Suppressor macrophage treated with lipopolysaccharide for 1 hour (primary cell): ENCODE results near the gene FAM240A.

Experiments
- DNase-seq, 3 donors: peaks; one replicate each; pipeline ENCODE4 v3.0.0-alpha.2; 2020 to 2022

Gene FAM240A

GRCh38 chr3:46628901-46629369 lies 16.6 kb downstream of the FAM240A start:
- no peak for DNase-seq

GRCh38 chr3:46629551-46630517 lies 17.5 kb downstream of the FAM240A start:
- DNase-seq = peak; percentile 70 to 89 (median 78)

GRCh38 chr3:46632792-46633191 lies 20.5 kb downstream of the FAM240A start:
- peak; percentile 36 to 57 (median 46) for DNase-seq

GRCh38 chr3:46634856-46635255 lies 22.5 kb downstream of the FAM240A start:
- DNase-seq = no peak

GRCh38 chr3:46639221-46639620 lies 26.9 kb downstream of the FAM240A start:
- DNase-seq = no peak

GRCh38 chr3:46640927-46641326 lies 28.6 kb downstream of the FAM240A start:
- no peak for DNase-seq

- DNase-seq = no peak
These were observed 30.6 kb downstream of the FAM240A start for GRCh38 chr3:46642971-46643370.

GRCh38 chr3:46643701-46644100 lies 31.4 kb downstream of the FAM240A start:
- no peak for DNase-seq

- no peak for DNase-seq
These were observed 34.4 kb downstream of the FAM240A start for GRCh38 chr3:46646700-46647099.

GRCh38 chr3:46648096-46648495 lies 35.8 kb downstream of the FAM240A start:
- no peak for DNase-seq

- DNase-seq = no peak
These were observed 37.1 kb downstream of the FAM240A start for GRCh38 chr3:46649436-46649835.

- DNase-seq = no peak
These were observed 38.8 kb downstream of the FAM240A start for GRCh38 chr3:46651084-46651483.

GRCh38 chr3:46655271-46655670 lies 42.9 kb downstream of the FAM240A start:
- DNase-seq = no peak

GRCh38 chr3:46656778-46657556 lies 44.6 kb downstream of the FAM240A start:
- DNase-seq = no peak

GRCh38 chr3:46659285-46659684 lies 47.0 kb downstream of the FAM240A start:
- no peak for DNase-seq

GRCh38 chr3:46660003-46660402 lies 47.7 kb downstream of the FAM240A start:
- DNase-seq = no peak

- no peak for DNase-seq
These were observed 48.5 kb downstream of the FAM240A start for GRCh38 chr3:46660543-46661523.

- DNase-seq = no peak
These were observed 49.7 kb downstream of the FAM240A start for GRCh38 chr3:46661776-46662766.

GRCh38 chr3:46662771-46663551 lies 50.6 kb downstream of the FAM240A start:
- DNase-seq = no peak

GRCh38 chr3:46663591-46664135 lies 51.3 kb downstream of the FAM240A start:
- DNase-seq = no peak
